MG63 (cell line): Measurements from ENCODE around the gene SDK2. TPM values are rescaled to one million over a fixed set of nuclear protein-coding genes. Genes with fewer than 3 reads are reported as not detected.

Source experiments
- DNase-seq: peaks from one replicate; pipeline ENCODE4 v3.0.0-alpha.2; 2020
- H3K27me3 ChIP-seq: fragments of 250-450 bp; sonication (Bioruptor Pico); 2 replicates; pipeline ENCODE4 v1.5.1; 2020; ENCODE audit warnings: mild to moderate bottlenecking, moderate library complexity
- H3K36me3 ChIP-seq: fragments of 250-450 bp; sonication (Bioruptor Pico); 2 replicates; pipeline ENCODE4 v1.5.1; 2020; ENCODE audit warnings: mild to moderate bottlenecking, moderate library complexity
- H3K4me3 ChIP-seq: fragments of 250-450 bp; sonication (Bioruptor Pico); 2 replicates; pipeline ENCODE4 v1.5.1; 2020; ENCODE audit warnings: mild to moderate bottlenecking, moderate library complexity
- H3K9me3 ChIP-seq: fragments of 250-450 bp; sonication (Bioruptor Pico); 2 replicates; pipeline ENCODE4 v1.5.1; 2020; ENCODE audit warnings: mild to moderate bottlenecking, moderate library complexity
- total RNA-seq: library from RNA; depleted of rRNA; stranded (reverse); fragments of >200 nt; shearing (Covaris generic); gene quantifications from 2 replicates; pipeline ENCODE4 v1.2.3, GENCODE V29; 2014; ENCODE audit warnings: low replicate concordance

SDK2 gene
- total RNA-seq, 1 experiment from 2014 or later = 0.33 TPM

DNA sequence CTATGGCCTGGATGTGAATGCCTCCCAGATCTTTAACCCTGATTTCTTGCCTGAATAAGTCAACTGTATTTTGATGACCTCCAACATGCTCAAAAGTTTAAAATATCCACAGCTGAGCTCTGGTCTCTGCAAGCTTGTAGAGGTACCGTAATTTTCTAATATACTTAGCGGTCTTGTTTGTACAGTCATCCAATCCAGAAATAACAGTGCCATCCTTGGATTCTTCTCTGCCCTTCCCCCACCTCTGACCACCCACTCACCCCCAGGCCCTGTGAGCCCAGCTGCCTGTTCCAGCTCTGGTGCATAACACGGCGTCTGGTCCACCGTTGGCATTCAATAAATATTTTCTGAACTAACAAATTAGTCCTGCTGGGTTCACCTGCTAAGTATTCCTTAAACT lies 113.1 kb downstream of the SDK2 start:
- no peak for DNase-seq
- no peaks in the 10 kb centered on the region for H3K9me3 ChIP-seq
- H3K4me3 ChIP-seq = no peak overlapping the region
- no peaks in the 10 kb centered on the region for H3K27me3 ChIP-seq
- no peaks in the 10 kb centered on the region for H3K36me3 ChIP-seq

- no peaks in the 10 kb centered on the region for H3K9me3 ChIP-seq
- no peak for DNase-seq
- H3K27me3 ChIP-seq = no peaks in the 10 kb centered on the region
- no peaks in the 10 kb centered on the region for H3K36me3 ChIP-seq
- no peak overlapping the region for H3K4me3 ChIP-seq
These were observed 115.6 kb downstream of the SDK2 start for GRCh38 chr17:73528679-73529078.

GRCh38 chr17:73526952-73527351 lies 117.3 kb downstream of the SDK2 start:
- Histone ChIP-seq H3K9me3 (no peaks in the 10 kb centered on the region), H3K4me3 (no peak overlapping the region), H3K27me3 (no peaks in the 10 kb centered on the region), H3K36me3 (no peaks in the 10 kb centered on the region)
- DNase-seq = peak; percentile 76

DNA sequence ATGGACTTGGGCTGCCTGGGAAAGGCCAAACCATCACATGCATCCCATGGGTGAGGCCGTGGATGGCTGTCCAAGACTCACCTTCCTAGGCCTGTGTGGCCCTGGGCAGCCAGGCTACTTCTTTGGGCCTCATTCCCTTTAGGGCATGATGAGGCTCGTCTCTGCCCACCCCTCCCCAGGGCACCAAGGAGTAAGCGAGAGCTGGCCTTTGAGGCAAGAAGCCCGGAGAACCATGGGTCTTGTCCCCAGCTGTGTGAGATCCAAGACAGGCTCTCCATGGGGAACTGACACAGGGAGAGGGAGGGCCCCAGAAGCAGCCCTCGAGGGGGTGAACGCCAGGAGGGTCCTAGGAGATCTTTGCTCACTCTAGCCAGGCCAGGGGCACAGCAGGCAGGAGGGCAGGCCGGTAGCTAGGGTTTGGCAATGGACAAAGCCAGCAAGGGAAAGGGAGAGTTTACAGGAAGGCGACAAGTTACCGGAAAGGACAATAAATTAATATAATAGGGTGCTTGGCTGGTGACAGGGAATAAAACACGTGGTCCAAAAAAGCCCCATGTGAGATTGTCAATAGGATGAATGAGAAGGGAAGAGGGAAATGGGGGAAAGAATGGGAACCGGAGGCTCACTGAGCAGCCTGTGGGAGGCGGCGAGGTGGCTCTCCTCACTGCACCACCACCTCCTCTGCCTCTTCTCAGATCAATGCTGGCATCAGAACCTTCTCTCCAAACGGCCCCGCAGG lies 119.1 kb downstream of the SDK2 start:
- Histone ChIP-seq H3K9me3 (no peaks in the 10 kb centered on the region), H3K4me3 (no peak overlapping the region), H3K36me3 (no peaks in the 10 kb centered on the region), H3K27me3 (no peaks in the 10 kb centered on the region)
- no peak for DNase-seq

- no peaks in the 10 kb centered on the region for H3K9me3 ChIP-seq
- no peaks in the 10 kb centered on the region for H3K36me3 ChIP-seq
- H3K27me3 ChIP-seq = no peaks in the 10 kb centered on the region
- no peak overlapping the region for H3K4me3 ChIP-seq
- no peak for DNase-seq
These were observed 121.5 kb downstream of the SDK2 start for GRCh38 chr17:73522696-73523095.

DNA sequence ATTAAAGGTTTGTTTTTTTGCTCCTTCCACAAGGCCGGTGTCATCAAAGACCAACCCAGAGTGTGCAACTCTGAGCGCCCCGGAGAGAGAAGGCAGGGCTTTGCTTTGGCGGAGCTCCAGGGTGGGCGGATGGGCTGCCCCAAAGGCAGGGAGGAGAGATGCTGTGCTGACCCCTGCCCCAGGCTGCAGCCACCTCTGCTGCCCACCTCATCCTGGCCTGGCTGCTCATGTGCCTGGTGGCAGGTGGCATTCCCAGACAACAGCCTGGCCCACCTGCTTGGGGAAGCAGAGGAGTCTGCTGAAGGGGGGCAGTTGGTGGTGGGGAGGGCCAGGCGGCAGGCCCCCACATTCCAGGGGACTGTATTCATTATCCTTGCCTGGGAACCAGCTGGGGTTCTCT lies 122.1 kb downstream of the SDK2 start:
- Histone ChIP-seq H3K9me3 (no peaks in the 10 kb centered on the region), H3K36me3 (no peaks in the 10 kb centered on the region), H3K4me3 (no peak overlapping the region), H3K27me3 (no peaks in the 10 kb centered on the region)
- no peak for DNase-seq

GRCh38 chr17:73521376-73521775 lies 122.9 kb downstream of the SDK2 start:
- Histone ChIP-seq H3K4me3 (no peak overlapping the region), H3K27me3 (no peaks in the 10 kb centered on the region), H3K36me3 (no peaks in the 10 kb centered on the region), H3K9me3 (no peaks in the 10 kb centered on the region)
- no peak for DNase-seq

DNA sequence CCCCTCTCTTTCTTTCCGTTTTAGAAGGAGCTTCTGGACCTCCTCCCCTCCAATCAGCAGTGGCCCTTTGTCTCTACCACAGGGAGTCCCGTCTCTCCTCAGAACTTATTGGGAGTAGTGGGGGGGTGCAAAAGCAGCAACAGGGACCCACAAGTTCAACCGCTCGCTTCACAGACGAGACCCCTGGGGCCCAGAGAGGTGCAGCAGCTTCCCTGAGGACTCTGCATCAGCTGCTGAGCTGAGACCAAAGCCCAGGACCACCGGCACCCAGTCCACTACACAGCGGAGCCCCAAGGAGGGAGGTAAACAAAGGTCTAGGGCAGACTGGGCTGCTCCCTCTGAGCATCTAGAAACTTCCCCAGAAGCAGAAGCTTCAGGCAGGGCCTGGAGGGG lies 123.9 kb downstream of the SDK2 start:
- Histone ChIP-seq H3K4me3 (no peak overlapping the region), H3K9me3 (no peaks in the 10 kb centered on the region), H3K36me3 (no peaks in the 10 kb centered on the region), H3K27me3 (no peaks in the 10 kb centered on the region)
- DNase-seq = no peak

GRCh38 chr17:73519714-73520368 lies 124.4 kb downstream of the SDK2 start:
- Histone ChIP-seq H3K4me3 (no peak overlapping the region), H3K27me3 (no peaks in the 10 kb centered on the region), H3K36me3 (no peaks in the 10 kb centered on the region), H3K9me3 (no peaks in the 10 kb centered on the region)
- DNase-seq = no peak

DNA sequence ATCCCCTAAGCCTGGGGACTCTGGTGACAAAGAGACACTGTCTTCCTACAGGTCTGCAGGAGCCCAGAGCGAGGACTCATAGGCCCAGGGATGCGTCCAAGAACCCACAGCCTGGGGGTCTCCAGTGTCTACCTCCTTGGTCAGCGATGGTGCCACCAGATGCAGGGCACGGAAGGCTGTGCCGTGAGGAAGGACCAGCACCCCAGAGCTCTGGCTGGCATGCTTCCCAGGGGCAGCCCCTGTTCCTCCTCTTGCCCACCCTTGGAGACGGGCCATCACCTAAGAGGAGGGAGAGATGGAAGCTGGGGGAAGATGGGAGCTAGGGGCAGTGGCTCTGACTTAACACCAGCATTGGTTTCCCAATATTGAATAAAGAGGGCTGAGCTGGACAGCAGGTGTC lies 125.2 kb downstream of the SDK2 start:
- Histone ChIP-seq H3K4me3 (no peak overlapping the region), H3K9me3 (no peaks in the 10 kb centered on the region), H3K36me3 (no peaks in the 10 kb centered on the region), H3K27me3 (no peaks in the 10 kb centered on the region)
- no peak for DNase-seq

GRCh38 chr17:73516431-73516830 lies 127.8 kb downstream of the SDK2 start:
- no peak for DNase-seq
- no peaks in the 10 kb centered on the region for H3K27me3 ChIP-seq

GRCh38 chr17:73514146-73514863 lies 129.9 kb downstream of the SDK2 start:
- DNase-seq = no peak
- no peaks in the 10 kb centered on the region for H3K36me3 ChIP-seq
- H3K9me3 ChIP-seq = no peaks in the 10 kb centered on the region
- H3K27me3 ChIP-seq = no peaks in the 10 kb centered on the region
- H3K4me3 ChIP-seq = no peak overlapping the region

More at GRCh38 chr17:73516431-73516830, 127.8 kb downstream of the SDK2 start:
- no peaks in the 10 kb centered on the region for H3K9me3 ChIP-seq
- no peaks in the 10 kb centered on the region for H3K36me3 ChIP-seq
- H3K4me3 ChIP-seq = no peak overlapping the region

- DNase-seq = no peak
- Histone ChIP-seq H3K27me3 (no peaks in the 10 kb centered on the region), H3K9me3 (no peaks in the 10 kb centered on the region), H3K4me3 (no peak overlapping the region), H3K36me3 (no peaks in the 10 kb centered on the region)
These were observed 130.8 kb downstream of the SDK2 start for GRCh38 chr17:73513426-73513825.

DNA sequence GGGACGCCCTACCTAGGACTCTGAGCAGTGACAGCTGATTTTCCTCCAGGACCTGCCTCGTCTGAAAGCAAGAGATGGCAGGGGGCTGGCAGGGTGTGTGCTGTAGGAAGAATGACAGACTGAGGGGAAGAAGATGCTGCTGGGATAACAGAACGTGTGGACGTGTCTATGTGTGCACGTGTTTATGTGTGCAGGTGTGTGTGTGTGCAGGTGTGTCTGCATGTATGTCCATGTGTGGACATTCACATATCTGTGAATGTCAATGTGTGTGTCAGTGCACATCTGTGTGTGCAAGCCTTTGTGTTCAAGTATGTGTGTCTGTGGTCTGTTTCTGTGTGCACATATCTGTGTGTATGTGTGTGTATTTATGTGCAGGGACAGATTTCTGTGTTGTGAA lies 132.5 kb downstream of the SDK2 start:
- no peak for DNase-seq
- Histone ChIP-seq H3K27me3 (no peaks in the 10 kb centered on the region), H3K4me3 (no peak overlapping the region), H3K9me3 (no peaks in the 10 kb centered on the region), H3K36me3 (no peaks in the 10 kb centered on the region)

DNA sequence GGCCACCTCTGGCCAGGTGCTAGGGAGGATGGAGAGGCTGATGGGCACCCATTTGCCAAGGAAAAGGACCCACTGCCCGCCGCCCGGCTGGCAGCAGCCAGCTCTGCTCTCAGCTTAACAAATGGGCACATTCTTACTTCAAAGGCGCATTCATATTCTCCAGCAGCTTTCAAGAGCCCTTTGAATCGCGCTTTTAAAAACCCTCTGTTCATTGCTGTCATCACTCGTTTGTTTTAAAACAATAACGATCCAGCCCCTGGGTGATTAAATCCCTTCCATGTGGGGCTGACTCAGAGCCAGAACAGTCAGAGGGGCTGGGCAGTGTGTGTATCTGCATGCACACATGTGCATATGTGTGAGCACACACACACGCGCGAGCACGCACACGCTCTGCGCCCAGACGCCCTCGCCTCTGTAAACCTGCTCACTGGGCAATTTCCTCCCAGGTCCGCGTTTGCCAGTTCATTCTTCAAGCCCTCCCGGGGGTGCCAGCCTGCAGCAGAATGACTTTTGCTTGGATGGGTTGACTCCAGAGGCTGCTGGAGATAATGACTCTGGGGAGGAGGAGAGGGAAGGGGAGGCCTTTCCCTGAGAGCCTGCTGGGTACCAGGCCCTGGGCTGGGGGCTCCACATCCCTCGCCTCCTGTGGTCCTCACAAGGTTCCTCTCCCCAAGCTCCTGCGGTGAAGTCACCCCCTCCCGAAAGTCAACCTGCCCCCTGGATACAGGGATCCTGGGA lies 133.1 kb downstream of the SDK2 start:
- no peak overlapping the region for H3K4me3 ChIP-seq
- no peaks in the 10 kb centered on the region for H3K27me3 ChIP-seq
- no peaks in the 10 kb centered on the region for H3K36me3 ChIP-seq
- no peak for DNase-seq
- H3K9me3 ChIP-seq = no peaks in the 10 kb centered on the region

DNA sequence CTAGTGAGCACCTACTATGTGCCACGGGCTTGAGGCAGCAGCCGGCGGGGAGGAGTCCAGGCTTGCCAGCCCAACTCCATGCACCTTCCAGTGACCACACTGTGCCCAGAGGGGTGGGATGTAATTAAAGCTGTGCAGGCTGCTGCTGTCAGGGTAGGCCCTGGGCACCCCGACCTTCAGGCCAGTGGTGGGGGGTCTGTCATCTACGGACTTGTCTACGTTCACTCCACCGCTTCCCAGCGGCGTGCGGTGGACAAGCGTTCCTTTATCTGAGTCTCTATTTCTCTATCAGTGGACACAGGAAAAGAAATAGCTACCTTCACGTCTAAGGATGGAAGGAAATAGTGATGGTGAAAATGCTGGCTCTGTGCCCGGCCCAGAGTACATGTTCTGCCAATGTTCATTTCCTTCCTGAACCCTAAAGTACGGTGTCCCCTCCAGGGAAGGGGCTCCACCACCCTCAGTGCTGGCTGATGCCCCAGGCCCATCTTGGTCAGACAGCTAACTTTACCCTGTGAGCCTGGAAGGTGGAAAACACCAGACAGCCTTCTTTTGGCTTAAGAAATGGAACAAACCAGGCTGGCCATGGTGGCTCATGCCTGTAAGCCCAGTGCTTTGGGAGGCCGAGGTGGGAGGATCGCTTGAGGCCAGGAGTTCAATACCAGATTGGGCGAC lies 135.2 kb downstream of the SDK2 start:
- no peaks in the 10 kb centered on the region for H3K36me3 ChIP-seq
- no peak for DNase-seq
- H3K4me3 ChIP-seq = no peak overlapping the region
- H3K9me3 ChIP-seq = no peaks in the 10 kb centered on the region
- H3K27me3 ChIP-seq = no peaks in the 10 kb centered on the region
